NCI-H128 (cell line): Measurements from ENCODE around the gene CXCR5.
A peak's percentile ranks its signal among the peaks of the same experiment; 100 is the strongest.

ENCODE experiments used
- DNase-seq: peaks from one replicate; lab custom pipeline; 2025; ENCODE audit not compliant: unreplicated experiment; lab: John Stamatoyannopoulos, UW

CXCR5 gene

GRCh38 chr11:118924591-118925585, 41.2 kb downstream of the CXCR5 start:
- no peak for DNase-seq

- DNase-seq: no peak
Measured at GRCh38 chr11:118927554-118928100, 43.9 kb downstream of the CXCR5 start.

GRCh38 chr11:118928101-118928869, 44.6 kb downstream of the CXCR5 start:
- peak; percentile 80 for DNase-seq

- DNase-seq: no peak
Measured at GRCh38 chr11:118928870-118929500, 45.3 kb downstream of the CXCR5 start.

GRCh38 chr11:118929501-118930093, 45.9 kb downstream of the CXCR5 start:
- DNase-seq: no peak

GRCh38 chr11:118930094-118930712, 46.5 kb downstream of the CXCR5 start:
- DNase-seq: peak; percentile 95

- no peak for DNase-seq
Measured at GRCh38 chr11:118931571-118931970, 47.9 kb downstream of the CXCR5 start.

GRCh38 chr11:118933486-118933885, 49.8 kb downstream of the CXCR5 start:
- no peak for DNase-seq

GRCh38 chr11:118935376-118935775, 51.7 kb downstream of the CXCR5 start:
- DNase-seq: no peak

GRCh38 chr11:118938491-118939403, 55.1 kb downstream of the CXCR5 start:
- DNase-seq: no peak

GRCh38 chr11:118939404-118939915, 55.8 kb downstream of the CXCR5 start:
- DNase-seq: no peak

GRCh38 chr11:118939953-118940598, 56.4 kb downstream of the CXCR5 start:
- DNase-seq: no peak

- no peak for DNase-seq
Measured at GRCh38 chr11:118947091-118947490, 63.4 kb downstream of the CXCR5 start.
